Activated naive CD4-positive, alpha-beta T cell treated with anti-CD3 and anti-CD28 coated beads, Interleukin-2, amount 50 U/mL, for 72 hours (primary cell): Measurements from ENCODE around the gene CASP9. TPM values are rescaled to one million over a fixed set of nuclear protein-coding genes. Genes with fewer than 3 reads are reported as not detected.

Experiments
- ATAC-seq, 2 donors: fragments of 150-1000 bp; cut with Tn5 transposase; 2 replicates each; pipeline ENCODE4 v1.10.0; 2021; ENCODE audit warnings: mild to moderate bottlenecking in 2 of 2, moderate library complexity in 2 of 2
- DNase-seq, 2 donors: peaks; one replicate each; pipeline ENCODE4 v3.0.0; 2021 to 2022; ENCODE audit warnings: low spot score in 2 of 2
- H3K27ac Mint-ChIP-seq, 2 donors: one replicate each; pipeline ENCODE4 v1.8.0; 2022; ENCODE audit warnings: mild to moderate bottlenecking in 2 of 2, mixed read lengths in 2 of 2
- H3K36me3 Mint-ChIP-seq, 2 donors: one replicate each; pipeline ENCODE4 v1.8.0; 2022; ENCODE audit warnings: mixed read lengths in 2 of 2
- H3K9me3 Mint-ChIP-seq, 2 donors: one replicate each; pipeline ENCODE4 v1.8.0; 2022; ENCODE audit warnings: mixed read lengths in 2 of 2
- total RNA-seq, 2 donors: library from RNA; stranded (reverse); gene quantifications; one replicate each; pipeline ENCODE4 v1.2.3, GENCODE V29; 2022

CASP9 gene
- total RNA-seq, 2 donors from 2014 or later, result 12.0 to 16.9 TPM

- H3K27ac Mint-ChIP-seq, result no peak overlapping the region
- no peaks in the 10 kb centered on the region for H3K36me3 Mint-ChIP-seq
- no peak for ATAC-seq
- H3K9me3 Mint-ChIP-seq, result no peaks in the 10 kb centered on the region
- no peak for DNase-seq
These were observed 74.4 kb downstream of the CASP9 start for GRCh38 chr1:15449567-15449966.

- no peaks in the 10 kb centered on the region for H3K36me3 Mint-ChIP-seq
- no peak overlapping the region for H3K27ac Mint-ChIP-seq
- no peak for DNase-seq
- H3K9me3 Mint-ChIP-seq, result no peaks in the 10 kb centered on the region
- ATAC-seq, result no peak
These were observed 75.0 kb downstream of the CASP9 start for GRCh38 chr1:15448877-15449462.

GRCh38 chr1:15446212-15446611, 77.8 kb downstream of the CASP9 start:
- Mint-ChIP-seq H3K9me3 (no peaks in the 10 kb centered on the region), H3K27ac (no peak overlapping the region), H3K36me3 (no peaks in the 10 kb centered on the region)
- ATAC-seq, result no peak
- no peak for DNase-seq

GRCh38 chr1:15445390-15446122, 78.5 kb downstream of the CASP9 start:
- H3K9me3 Mint-ChIP-seq, result no peaks in the 10 kb centered on the region
- DNase-seq (no peak), ATAC-seq (no peak)
- H3K36me3 Mint-ChIP-seq, result no peaks in the 10 kb centered on the region
- H3K27ac Mint-ChIP-seq, result no peak overlapping the region

- Mint-ChIP-seq H3K27ac (no peak overlapping the region), H3K9me3 (no peaks in the 10 kb centered on the region), H3K36me3 (no peaks in the 10 kb centered on the region)
- ATAC-seq, result no peak
- no peak for DNase-seq
These were observed 79.3 kb downstream of the CASP9 start for GRCh38 chr1:15444468-15445389.

GRCh38 chr1:15443281-15443680, 80.7 kb downstream of the CASP9 start:
- Mint-ChIP-seq H3K36me3 (no peaks in the 10 kb centered on the region), H3K27ac (no peak overlapping the region), H3K9me3 (no peaks in the 10 kb centered on the region)
- DNase-seq, result no peak
- ATAC-seq, result no peak

- Mint-ChIP-seq H3K36me3 (no peaks in the 10 kb centered on the region), H3K9me3 (no peaks in the 10 kb centered on the region)
- ATAC-seq, result no peak
These were observed 81.3 kb downstream of the CASP9 start for GRCh38 chr1:15442759-15443158.

GRCh38 chr1:15442119-15442518, 81.9 kb downstream of the CASP9 start:
- H3K9me3 Mint-ChIP-seq, result no peaks in the 10 kb centered on the region
- H3K36me3 Mint-ChIP-seq, result no peaks in the 10 kb centered on the region
- DNase-seq, result no peak
- ATAC-seq, result no peak
- no peak overlapping the region for H3K27ac Mint-ChIP-seq

More at GRCh38 chr1:15442759-15443158, 81.3 kb downstream of the CASP9 start:
- no peak for DNase-seq
- H3K27ac Mint-ChIP-seq, result no peak overlapping the region

Other genes starting within 250 kb of the CASP9 start
- 10 to 100 TPM; 18.8 to 55.8 TPM for gene EFHD2, start 114.3 kb downstream of the CASP9 start, total RNA-seq
- gene CTRC, start 85.8 kb downstream of the CASP9 start, total RNA-seq, result not detected
- gene CELA2A, start 67.5 kb downstream of the CASP9 start, total RNA-seq, result not detected
- gene CELA2B, start 48.1 kb downstream of the CASP9 start, total RNA-seq, result not detected
- gene DNAJC16, start 2.6 kb upstream of the CASP9 start, total RNA-seq, result 10 to 100 TPM in 1 of 2 donors, 1 to 10 TPM in 1; 4.6 to 10.9 TPM
- 10 to 100 TPM; 15.3 to 16.6 TPM for gene AGMAT, start 60.8 kb upstream of the CASP9 start, total RNA-seq
- gene DDI2, start 93.2 kb upstream of the CASP9 start, total RNA-seq, result 10 to 100 TPM; 23.9 to 32.2 TPM
- gene PLEKHM2, start 160.1 kb upstream of the CASP9 start, total RNA-seq, result 10 to 100 TPM; 46.5 to 48.0 TPM
- gene SLC25A34, start 212.0 kb upstream of the CASP9 start, total RNA-seq, result 1 to 10 TPM in 1 of 2 donors, under 1 TPM in 1; 0.23 to 1.9 TPM
- gene TMEM82, start 218.3 kb upstream of the CASP9 start, total RNA-seq, result not detected
- gene FBLIM1, start 234.6 kb upstream of the CASP9 start, total RNA-seq, result under 1 TPM in 1 of 2 donors, not detected in 1; 0.21 TPM